Stimulated activated CD4-positive, alpha-beta T cell treated with anti-CD3 and anti-CD28 coated beads, TNF-alpha, amount 100 ng/mL, for 4 hours (primary cell): Measurements from ENCODE around the gene TPGS2.
A peak's percentile ranks its signal among the peaks of the same experiment; 100 is the strongest.
"Not testable (repeated sequence)": the region's sequence is repeated elsewhere in the genome, so short reads cannot be mapped to it uniquely, and the experiment has no call there.

Experiments used
- DNase-seq, 3 experiments: peaks; one replicate each; pipeline ENCODE4 v3.0.0-alpha.2; 2020; ENCODE audit warnings: low read depth in 3 of 3

Gene TPGS2

DNA sequence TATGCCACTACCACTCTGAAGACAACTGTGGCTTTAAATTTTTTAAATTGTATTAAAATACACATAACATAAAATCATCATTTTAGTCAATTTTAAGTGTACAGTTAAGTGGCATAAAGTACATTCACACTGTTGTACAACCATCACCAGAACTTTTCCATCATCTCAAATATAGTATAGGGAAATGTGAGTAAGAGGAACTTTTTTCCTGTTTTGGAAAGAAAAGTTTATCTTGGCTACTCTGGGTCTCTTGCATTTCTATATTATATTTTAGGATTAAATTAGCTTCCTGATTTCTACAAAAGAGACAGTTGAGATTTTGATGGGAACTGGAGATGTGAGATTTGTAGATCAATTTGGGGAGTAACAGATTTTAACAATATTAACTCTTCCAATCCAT lies 3.3 kb downstream of the TPGS2 start:
- no peak for DNase-seq

DNA sequence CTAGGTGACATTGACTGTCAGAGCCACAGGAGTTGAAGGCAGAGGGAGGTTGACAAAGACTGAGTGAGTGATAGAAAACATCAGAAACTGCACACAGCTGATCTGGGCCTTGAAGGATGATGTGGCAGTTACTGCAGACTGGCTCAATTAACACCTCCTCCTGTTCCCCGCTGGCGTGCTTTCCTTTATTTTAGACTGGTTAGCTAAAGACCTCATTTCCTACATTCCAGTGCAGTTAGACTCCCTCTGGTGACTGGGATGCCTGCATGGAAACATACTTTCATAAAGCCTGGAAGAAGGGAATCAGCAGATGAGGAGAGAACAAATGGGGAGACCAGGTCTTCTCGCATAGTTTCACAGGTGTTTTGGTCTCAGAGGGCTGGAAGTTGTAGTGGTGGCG lies 7.1 kb downstream of the TPGS2 start:
- no peak for DNase-seq

DNA sequence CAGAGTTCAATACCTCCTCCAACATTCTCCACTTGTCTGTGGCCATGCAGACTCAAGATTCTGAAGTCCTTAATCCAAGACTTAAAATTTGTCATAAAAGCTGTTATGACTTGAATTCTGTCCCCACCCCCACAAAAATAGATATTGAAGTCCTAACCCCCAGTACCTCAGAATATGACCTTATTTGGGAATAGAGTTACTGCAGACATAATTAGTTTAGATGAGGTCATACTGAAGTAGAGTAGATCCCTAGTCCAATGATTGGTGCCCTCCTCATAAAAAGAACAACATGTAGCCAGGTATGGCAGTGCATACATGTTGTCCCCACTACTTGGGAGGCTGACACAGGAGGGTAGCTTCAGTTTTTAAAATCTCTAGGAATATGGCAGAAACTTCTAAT lies 9.2 kb downstream of the TPGS2 start:
- no peak for DNase-seq

DNA sequence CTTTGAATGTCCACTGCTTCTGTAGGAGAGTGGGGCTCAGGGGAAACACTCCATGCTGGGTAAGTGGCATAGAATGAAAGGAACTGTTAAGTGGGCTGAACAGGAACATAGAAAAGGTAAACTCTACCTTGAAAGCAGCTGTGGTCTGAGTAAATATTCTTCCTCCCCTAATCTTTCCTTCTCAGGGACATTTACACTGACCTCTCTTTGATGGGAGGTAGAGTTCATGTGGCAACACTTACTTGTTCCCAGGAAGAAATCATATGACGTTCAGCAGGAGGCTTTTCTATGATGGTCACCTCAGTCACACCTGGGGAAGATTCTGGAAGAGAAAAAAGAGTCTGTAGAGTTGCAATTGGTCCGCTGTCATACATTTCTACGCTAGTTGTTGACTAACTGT lies 10.2 kb downstream of the TPGS2 start:
- no peak for DNase-seq

DNA sequence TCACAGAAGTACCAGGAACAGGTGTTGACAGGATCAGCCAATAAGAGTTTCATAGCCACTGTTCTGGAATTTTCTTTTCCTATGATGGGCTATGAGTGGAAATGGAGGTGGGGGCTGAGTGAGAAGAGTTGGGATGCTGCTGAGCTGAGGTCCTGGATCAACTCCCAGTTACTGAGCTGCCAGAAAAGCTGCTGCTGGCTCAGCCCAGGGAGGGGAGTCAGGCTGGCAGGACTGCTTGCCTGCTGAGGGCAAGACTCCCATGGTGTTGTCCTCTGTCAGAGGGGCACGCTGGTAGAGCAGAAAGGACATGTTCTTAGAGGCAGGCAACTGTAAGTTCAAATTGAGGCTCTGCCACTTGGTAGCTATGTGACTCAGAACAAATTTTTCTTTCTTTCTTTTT lies 11.8 kb downstream of the TPGS2 start:
- DNase-seq, result no peak

DNA sequence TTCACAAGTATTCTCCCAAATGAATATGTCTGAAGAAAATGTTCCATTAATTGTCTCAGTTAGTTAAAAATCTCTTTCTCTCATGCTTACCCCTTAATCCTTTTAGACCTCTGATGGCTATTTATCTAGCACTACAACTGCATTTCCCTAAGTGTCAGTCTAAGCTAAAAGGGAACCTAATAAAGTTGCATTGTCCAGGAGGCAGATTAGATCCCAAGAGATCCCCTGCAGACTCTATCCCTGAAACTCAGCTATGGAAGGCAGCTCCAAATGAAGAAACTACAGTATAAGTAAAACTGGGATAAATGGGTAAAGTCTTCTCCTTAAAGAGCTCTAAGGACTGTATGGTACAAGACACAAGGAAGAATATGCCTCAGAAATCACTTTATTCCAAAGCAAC lies 12.7 kb downstream of the TPGS2 start:
- not testable (repeated sequence) for DNase-seq

DNA sequence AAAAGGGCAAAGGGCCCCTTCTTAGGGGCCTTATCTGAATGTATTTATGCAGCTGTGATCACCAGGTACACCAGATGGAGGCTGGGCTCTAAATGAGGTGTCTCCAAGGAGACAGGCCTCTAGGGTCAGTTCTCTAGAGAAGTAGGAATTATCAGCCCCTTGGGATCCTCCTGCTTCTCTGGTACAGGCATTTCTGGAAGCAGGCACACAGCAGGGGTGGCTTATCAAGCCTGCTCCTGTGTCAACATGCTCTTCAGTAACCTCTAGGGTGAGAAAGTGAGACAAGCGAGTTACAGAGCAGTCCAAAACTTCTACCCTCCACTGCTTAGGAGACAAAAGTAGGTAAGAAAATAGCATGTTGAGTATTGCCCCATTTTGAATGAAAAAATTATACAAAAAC lies 13.8 kb downstream of the TPGS2 start:
- no peak for DNase-seq

DNA sequence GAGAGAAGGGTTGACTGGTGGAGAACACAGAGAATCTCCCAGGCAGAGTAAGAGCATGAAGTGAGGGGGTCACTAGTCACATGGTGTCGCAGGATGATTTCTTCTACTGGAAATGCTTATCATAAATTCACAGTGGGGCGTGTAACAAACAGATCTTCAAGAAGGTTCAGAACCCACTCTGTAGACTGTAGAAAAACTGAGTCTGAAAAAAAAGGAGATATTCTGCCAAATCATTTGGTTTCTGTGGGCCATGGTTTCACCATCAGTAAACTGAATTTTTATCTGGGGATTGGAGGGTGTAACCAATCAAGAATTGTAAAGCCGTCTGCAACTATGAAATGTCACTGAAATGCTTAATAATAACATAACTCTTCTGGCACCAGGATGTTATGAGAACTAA lies 15.0 kb downstream of the TPGS2 start:
- DNase-seq, result no peak

DNA sequence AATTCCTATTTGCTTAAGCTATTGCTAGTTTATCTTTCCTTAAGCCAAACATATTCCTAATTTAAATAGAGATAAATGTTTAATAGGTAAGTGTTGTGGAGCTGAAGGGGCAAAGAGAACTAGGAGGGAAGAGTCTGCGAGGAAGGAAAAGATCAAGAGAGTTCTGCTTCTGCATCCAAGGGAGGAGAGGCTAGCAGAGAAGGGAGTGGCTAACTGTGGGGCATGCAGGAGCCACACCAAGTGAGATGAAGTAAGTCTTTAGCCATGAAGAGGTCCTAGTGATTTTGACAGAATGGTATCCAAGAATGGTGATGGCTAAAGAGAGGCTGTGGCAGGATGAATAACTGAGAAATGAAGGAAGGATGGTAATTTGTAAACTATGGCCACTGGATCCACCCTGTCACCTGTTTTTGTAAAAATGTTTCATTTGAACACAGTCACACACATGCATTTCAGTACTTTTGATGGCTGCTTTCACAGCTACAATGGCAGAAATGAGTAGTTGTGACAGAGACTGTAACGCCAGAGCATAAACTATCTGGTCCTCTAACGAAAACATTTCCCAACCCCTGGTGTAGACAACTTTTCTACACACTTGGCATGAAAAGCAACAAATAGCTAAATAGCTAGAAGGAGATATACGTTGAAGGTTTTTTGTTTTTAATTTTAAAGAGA lies 15.6 kb downstream of the TPGS2 start:
- DNase-seq, result no peak

DNA sequence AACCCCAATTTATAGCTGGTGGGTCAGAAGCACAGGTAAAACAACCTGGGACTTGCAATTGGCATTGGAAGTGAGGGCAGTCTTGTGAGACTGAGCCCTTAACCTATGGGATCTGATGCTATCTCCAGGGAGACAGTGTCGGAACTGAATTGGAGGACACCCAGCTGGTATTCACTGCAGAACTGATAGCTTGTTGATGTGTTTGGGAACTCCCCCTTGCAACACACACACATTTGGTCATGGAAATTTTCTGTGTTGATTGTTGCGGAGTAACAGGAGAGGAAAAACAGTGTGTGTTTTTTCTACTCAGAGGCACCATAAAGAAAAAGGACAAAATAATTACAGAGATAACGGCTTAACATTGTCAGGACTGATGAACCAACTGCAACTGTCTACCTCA lies 16.1 kb downstream of the TPGS2 start:
- no peak for DNase-seq

DNA sequence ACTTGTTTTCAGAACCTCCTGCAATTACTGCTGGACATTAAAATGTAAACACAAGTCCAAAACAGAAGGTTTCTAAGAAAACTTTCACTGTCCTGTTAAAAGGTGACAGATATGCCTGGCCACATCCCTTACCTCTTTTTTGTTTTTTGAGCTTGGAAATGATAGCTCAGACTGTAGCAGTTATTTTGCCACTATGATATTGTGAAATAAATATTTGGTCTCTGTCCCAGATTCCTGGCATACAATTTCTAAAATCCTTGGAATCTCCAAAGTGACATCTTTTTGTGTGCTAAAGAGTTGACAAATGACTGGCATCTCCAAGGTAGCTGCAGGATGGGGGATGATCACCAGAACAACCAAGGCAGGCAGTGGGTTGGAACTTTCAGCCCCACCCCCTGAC lies 16.8 kb downstream of the TPGS2 start:
- DNase-seq, result no peak

DNA sequence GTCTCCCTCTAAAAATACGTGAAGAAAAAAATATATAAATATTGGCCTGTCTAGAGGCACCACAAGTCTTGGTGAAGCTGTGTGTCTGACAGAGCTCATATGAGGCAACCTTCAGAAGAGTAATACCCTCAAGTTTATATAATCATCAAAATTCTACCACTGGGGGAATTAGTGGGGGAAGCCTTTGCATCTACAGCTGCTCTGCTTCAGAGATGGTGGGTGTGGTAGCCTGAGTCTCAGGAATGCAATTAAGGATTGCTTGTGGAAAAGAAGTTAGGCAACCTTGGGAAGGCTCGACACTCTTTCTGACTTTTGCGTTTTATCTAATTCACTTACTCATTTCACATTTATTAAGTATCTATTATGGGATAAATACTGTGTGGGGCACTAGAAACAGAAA lies 17.4 kb downstream of the TPGS2 start:
- DNase-seq, result no peak

DNA sequence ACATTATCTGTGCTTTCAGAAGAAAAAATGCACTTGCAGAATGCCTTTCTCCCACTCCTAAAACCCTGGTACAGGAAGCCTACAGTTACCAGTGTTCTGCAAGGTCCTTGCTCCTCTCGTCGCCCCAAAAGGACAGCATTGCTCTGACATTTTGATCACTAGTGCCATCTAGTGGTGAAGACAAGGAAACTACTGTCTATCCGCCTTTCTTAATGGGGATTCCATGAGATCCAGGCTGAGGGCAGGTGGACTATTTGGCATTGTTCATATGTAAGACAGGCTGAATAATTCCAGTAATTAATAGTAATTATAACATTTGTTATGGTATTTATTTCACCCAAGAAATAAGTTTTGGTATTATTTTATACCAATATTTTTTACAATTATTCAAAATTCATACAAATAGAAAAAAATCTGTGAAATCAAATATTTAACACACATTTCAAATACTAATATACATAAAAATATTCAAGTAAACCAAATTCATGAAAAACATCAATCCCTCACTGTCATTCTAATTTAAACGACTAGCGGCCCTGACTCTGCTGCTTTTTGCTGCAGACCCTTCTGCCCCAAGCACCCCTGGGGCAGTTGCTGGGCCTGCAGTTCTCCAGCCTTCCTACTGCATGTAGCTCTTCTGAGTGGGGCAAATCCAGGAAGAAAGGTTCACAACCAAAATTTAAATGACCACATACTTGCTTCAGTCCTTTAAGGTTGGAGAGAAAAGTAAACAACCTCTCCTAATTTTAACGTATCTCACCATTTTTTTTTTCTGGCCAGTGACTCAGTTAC lies 19.0 kb downstream of the TPGS2 start:
- DNase-seq, result peak in 2 of 3 experiments; percentile 2 to 5

DNA sequence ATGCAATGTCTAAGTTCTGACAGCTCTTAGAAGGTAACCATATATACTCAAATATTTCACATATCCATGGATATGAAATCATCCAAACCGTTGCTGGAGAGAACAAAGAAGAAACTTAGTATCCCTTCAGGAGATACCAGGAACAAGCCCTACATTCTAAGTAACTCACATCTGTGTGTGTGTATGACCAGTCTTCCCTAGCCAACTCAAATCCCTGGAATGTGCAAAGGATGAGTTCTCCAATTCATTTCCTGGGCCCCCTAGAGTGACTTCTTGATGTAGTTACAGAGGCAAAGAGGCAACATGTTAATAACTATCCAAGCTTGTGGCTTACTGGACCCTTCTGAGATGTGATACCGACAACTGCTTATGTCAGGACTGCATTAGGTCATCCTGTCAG lies 20.1 kb downstream of the TPGS2 start:
- DNase-seq, result no peak

DNA sequence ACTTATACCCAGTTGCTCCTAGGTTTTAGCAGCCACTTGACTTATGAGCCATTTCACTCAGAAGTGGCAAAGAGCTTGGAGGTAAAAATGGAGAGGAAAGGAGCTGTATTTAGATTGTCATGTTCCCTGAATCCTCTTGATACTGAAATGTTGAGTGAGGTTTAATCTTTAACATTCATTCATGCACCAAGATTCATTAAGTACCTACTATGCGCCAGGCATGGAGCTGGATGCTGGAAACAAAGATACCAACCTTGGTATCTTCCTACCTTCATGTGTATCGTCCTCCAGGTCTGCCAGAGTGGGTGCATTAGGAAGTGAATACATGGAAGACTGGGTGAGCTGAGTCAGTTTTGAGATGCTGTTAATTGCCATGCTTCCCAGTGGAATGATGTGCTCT lies 23.7 kb downstream of the TPGS2 start:
- no peak for DNase-seq

DNA sequence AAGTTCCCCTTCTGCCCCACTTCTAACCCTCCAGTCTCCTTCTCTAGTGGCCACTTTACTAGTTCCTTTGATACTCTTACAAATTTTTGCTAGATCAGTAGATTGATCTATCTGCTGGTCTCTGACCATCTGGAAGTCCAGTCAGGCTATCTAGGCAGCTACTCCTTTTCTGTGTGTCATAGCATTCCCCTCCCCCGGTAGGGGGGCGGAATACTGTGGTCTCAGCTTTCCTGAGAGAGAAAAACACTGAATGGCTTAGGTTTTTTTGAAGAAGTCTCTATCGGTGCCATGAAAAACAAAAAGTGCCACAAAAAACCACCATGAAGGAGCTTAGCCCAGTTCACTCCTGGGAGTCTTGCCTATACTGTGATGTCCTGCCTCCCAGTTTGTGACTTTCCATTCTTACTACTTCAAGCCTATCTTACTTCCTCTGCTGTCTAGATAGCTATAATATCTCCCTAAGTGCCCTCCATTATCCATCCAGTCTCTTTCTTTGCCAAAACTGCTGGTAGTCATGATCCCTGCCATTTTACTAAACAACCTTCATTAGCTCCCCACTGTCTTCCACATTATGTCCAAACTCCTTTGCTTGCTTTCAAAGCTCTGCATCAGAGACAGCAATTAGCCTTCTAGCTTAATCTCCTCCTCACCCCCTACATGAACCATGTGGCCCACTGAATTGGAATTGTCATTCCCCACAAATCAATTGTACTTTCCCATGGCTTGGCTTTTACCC lies 29.9 kb downstream of the TPGS2 start:
- DNase-seq, result no peak

DNA sequence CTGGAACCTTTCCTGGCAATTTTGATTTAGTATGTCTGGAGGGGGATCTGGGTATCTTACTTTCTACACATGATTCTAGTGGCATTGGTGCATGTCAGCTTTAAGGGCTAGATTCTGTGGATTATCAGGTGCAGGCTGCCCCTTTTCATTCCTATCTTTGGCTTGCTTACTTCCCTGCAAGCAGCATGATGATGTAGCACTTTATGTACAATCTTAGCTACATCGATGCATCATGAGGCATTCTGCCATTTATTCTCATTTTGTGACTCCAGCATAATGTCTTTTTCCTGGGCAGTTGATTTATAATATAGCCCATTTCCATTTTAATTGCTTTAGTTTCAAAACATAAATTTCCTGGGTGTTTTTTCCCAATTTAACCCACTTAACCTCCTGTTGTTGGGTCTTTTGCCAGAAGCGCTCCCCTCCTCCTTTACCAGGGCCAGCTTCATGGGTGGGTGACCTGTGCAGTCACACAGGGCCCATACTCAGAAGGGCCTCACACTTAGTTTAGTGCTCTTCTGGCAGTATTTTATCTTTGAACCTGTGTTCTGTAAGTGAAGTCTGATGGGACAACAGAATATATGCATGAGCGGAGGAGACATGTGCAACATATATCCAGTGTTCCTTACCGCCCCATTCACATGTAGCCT lies 36.0 kb downstream of the TPGS2 start:
- no peak for DNase-seq

DNA sequence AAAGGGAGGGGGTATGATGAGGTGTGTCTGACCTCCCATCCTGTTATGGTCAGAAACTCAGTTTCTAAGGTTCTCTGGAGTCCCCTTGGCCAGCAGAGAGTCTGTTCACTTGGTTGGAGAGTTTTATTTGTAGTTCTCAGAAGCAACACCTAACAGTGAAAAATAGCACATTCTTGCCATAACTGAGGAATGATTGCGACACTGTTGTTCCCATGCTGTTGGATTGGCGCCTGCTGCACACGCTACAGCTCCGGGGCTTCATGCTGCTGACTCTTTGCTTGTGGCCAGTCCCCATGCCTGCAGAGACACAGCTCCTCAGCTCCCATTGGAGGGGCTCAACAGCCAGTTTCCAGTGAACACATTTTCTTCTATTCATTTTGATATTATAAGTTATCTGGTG lies 42.1 kb downstream of the TPGS2 start:
- no peak for DNase-seq

DNA sequence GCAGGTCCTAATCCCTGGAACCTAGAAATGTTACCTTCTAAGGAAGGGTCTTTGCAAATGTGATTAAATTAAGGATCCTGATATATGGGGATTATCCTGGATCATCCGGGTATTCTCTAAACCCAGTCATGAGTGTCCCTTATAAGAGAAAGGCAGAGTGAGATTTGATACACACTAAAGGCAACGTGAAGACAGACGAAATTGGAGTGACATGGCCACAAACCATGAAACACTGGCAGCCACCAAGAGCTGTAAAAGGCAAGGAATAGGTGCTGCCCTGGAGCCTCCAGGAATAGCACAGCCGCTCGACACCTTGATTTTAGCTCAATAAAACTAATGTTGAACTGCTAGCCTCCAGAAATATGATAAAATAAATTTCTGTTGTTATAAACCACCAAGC lies 45.0 kb downstream of the TPGS2 start:
- no peak for DNase-seq

DNA sequence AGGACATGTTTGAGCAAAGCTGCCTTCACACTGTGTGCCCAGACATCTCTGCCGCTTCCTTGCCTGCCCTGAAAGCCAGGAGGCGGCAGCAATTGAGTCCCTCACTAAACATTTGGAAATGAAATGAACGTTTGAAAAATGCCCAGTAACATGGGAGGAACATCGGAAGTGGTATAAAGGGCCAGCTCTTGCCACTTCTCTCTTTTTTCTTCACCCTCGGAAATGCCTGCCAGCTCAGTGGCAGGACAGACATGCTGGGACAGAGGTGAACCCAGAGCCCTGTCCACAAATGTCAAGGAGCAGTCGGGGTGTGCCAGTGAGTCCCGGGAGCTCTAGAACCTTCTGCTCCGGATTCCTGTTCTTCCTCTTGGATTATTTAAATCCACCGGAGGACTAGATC lies 46.1 kb downstream of the TPGS2 start:
- DNase-seq, result no peak

DNA sequence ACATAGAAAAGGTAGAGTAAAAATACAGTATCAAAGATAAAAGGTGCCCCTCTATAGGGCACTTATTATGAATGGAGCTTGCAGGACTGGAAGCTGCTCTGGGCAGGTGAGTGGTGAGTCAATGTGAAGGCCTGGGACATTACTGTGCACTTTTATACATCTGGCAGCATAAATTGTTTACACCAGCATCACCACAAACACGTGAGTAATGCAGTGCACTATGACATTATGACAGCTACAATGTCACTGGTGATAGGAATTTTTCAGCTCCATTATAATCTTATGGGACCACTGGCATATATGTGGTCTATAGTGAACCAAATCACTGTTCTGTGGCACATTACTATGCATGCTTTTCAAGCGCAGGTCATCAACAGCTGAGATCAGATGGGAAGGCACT lies 48.1 kb downstream of the TPGS2 start:
- DNase-seq, result no peak

DNA sequence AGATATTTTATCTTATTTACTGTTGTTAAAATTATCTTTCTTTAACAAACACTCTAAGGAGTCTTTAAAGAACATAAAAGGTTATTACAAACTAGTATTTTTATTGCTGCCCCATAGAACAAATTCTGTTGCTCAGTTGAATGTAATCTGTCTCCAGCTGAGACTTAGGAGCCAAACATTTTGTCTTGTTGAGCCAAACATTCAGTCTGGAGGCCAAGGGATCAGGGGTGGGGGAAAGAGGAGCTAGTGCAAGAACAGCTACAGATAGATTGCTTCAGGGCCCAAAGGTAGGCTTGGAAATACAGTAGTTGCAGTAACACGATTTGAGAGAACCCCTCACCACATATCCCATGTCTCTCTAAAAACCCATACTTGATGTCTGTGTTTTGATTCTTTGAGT lies 51.2 kb downstream of the TPGS2 start:
- DNase-seq, result no peak
